IgD-negative memory B cell (primary cell): ENCODE measurements around the gene CNN1. TPM values are rescaled to one million over a fixed set of nuclear protein-coding genes. Genes with fewer than 3 reads are reported as not detected.
"Not testable (repeated sequence)": the region's sequence is repeated elsewhere in the genome, so short reads cannot be mapped to it uniquely, and the experiment has no call there.

Source experiments
- H3K27ac Mint-ChIP-seq, 3 donors: one replicate each; pipeline ENCODE4 v1.8.0; 2020 to 2022; ENCODE audit warnings: mild to moderate bottlenecking in 3 of 3, mixed read lengths in 3 of 3, moderate library complexity in 1 of 3
- H3K27me3 Mint-ChIP-seq: one replicate; pipeline ENCODE4 v1.8.0; 2021; ENCODE audit warnings: mixed read lengths
- H3K36me3 Mint-ChIP-seq: one replicate; pipeline ENCODE4 v1.8.0; 2020; ENCODE audit warnings: mild to moderate bottlenecking, mixed read lengths
- H3K4me1 Mint-ChIP-seq, 3 donors: one replicate each; pipeline ENCODE4 v1.8.0; 2020 to 2022; ENCODE audit warnings: mixed read lengths in 3 of 3, mild to moderate bottlenecking in 1 of 3
- H3K4me3 Mint-ChIP-seq, 4 donors: one replicate each; pipeline ENCODE4 v1.8.0; 2020 to 2022; ENCODE audit warnings: mild to moderate bottlenecking in 4 of 4, mixed read lengths in 4 of 4, moderate library complexity in 3 of 4
- H3K9me3 Mint-ChIP-seq, 3 donors: one replicate each; pipeline ENCODE4 v1.8.0; 2020 to 2021; ENCODE audit warnings: mixed read lengths in 3 of 3, mild to moderate bottlenecking in 1 of 3
- polyA plus RNA-seq: library from polyadenylated mRNA; unstranded; fragments of 300-500 nt; fragmentation: Illumina TruSeq; gene quantifications from one replicate; pipeline ENCODE4 v1.2.3, GENCODE V29; 2021

The CNN1 gene
- polyA plus RNA-seq, 1 donor from 2014 or later, result not detected

GRCh38 chr19:11549386-11549953 is 10.8 kb downstream of the CNN1 start:
- Mint-ChIP-seq H3K27me3 (no peaks in the 10 kb centered on the region), H3K4me3 (no peak overlapping the region), H3K36me3 (no peaks in the 10 kb centered on the region), H3K27ac (no peak overlapping the region), H3K9me3 (no peaks in the 10 kb centered on the region), H3K4me1 (peaks cover 14 to 17% (median 16%) of the 10 kb centered on the region in 3 donors)

DNA sequence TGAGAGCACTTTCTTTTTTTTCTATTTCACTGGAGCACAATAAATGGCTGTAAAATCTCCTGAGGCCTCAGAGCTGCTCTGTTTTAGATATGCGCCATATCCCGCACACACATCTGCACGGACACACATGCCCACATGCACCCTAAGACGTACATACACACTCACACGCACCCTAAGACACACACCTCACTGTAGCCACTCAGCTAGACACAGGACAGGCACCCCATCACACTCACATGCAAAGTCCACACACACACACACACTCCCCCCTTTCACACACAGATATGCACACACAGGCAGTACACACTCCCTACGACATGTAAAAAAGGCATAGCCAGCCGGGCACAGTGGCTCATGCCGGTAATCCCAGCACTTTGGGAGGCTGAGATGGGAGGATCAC is 11.6 kb downstream of the CNN1 start:
- Mint-ChIP-seq H3K27me3 (no peaks in the 10 kb centered on the region), H3K27ac (peak overlapping the region in 2 of 3 donors; percentile 16 to 71), H3K36me3 (no peaks in the 10 kb centered on the region), H3K9me3 (no peaks in the 10 kb centered on the region), H3K4me3 (no peak overlapping the region), H3K4me1 (peaks cover 16 to 19% (median 17%) of the 10 kb centered on the region in 3 donors)

GRCh38 chr19:11551603-11552235 is 13.1 kb downstream of the CNN1 start:
- Mint-ChIP-seq H3K4me1 (peaks cover 24 to 28% (median 24%) of the 10 kb centered on the region in 3 donors), H3K27ac (peak overlapping the region in 2 of 3 donors; percentile 89 to 97), H3K9me3 (no peaks in the 10 kb centered on the region), H3K4me3 (peak overlapping the region in 1 of 4 donors; percentile 45), H3K27me3 (no peaks in the 10 kb centered on the region), H3K36me3 (no peaks in the 10 kb centered on the region)

DNA sequence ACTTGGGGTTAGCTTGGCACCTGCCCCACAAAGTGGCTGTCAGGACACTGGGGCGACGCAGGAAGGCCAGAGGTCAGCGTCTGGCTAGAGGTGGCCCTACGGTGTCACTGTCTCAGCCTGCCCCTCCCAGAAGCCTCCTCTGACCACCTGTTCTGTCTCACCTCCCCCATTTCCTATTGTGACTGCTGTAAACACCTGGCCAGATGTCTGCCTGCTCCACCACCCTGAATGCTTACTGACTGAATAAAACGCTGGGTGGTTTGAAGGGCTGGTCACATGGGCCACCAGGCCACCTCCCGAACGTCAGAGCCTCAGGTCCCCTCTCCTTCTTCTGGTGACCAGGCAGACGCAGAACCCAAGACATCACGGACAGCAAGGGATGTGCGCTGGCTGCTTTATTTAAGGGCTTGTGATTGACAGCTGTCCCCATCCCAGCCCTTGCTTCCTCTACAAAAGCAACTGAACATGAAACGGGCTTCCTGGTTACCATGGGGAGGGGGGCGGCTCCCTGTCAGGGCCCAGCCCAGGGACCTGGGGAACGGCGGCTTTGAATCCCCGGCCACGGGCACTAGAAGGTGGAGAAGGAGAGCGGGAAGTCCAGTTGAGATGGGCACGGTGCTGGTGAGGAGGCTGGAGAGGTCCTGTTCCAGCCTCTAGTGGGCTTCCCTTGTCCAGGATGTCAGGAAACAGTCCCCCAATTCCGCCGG is 14.2 kb downstream of the CNN1 start:
- no peaks in the 10 kb centered on the region for H3K9me3 Mint-ChIP-seq
- H3K4me1 Mint-ChIP-seq, result peaks cover 29 to 35% (median 30%) of the 10 kb centered on the region in 3 donors
- H3K36me3 Mint-ChIP-seq, result no peaks in the 10 kb centered on the region
- peak overlapping the region in 3 of 4 donors; percentile 67 to 81 (median 79) for H3K4me3 Mint-ChIP-seq
- no peaks in the 10 kb centered on the region for H3K27me3 Mint-ChIP-seq
- peak overlapping the region; percentile 85 to 97 (median 89) for H3K27ac Mint-ChIP-seq

- no peaks in the 10 kb centered on the region for H3K36me3 Mint-ChIP-seq
- peaks cover 35 to 40% (median 39%) of the 10 kb centered on the region in 3 donors for H3K4me1 Mint-ChIP-seq
- peak overlapping the region; percentile 94 to 97 (median 96) for H3K27ac Mint-ChIP-seq
- H3K27me3 Mint-ChIP-seq, result no peaks in the 10 kb centered on the region
- H3K9me3 Mint-ChIP-seq, result no peaks in the 10 kb centered on the region
- peak overlapping the region; percentile 69 to 92 (median 85) for H3K4me3 Mint-ChIP-seq
Measured at GRCh38 chr19:11554160-11554559, 15.5 kb downstream of the CNN1 start.

DNA sequence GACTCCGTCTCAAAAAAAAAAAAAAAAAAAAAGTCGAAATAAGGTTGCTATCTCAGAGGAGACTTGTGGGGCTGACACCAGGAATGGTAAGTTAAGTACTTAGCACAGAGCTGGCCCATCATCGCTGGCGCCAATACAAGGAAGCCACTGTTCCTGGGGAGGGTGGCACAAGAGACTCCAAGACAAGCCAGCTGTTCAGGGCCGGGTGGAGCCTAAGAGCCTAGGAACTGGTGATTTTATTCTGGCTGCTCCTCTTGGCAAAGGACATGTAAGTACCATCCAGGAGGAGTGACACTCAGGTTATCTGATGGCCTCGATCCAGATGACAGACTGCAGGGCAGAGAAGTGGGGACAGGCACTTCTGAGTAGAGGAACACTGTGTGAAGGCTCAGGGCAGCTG is 16.6 kb downstream of the CNN1 start:
- peaks cover 1% of the 10 kb centered on the region for H3K36me3 Mint-ChIP-seq
- H3K27me3 Mint-ChIP-seq, result no peaks in the 10 kb centered on the region
- peaks cover 39 to 44% (median 43%) of the 10 kb centered on the region in 3 donors for H3K4me1 Mint-ChIP-seq
- peak overlapping the region; percentile 18 to 67 (median 46) for H3K4me3 Mint-ChIP-seq
- H3K9me3 Mint-ChIP-seq, result no peaks in the 10 kb centered on the region
- peak overlapping the region in 2 of 3 donors; percentile 25 to 80 for H3K27ac Mint-ChIP-seq

- peaks cover 48 to 52% (median 51%) of the 10 kb centered on the region in 3 donors for H3K4me1 Mint-ChIP-seq
- no peaks in the 10 kb centered on the region for H3K27me3 Mint-ChIP-seq
- H3K9me3 Mint-ChIP-seq, result no peaks in the 10 kb centered on the region
- H3K4me3 Mint-ChIP-seq, result peak overlapping the region; percentile 54 to 99 (median 72)
- peak overlapping the region in 2 of 3 donors; percentile 16 to 80 for H3K27ac Mint-ChIP-seq
- H3K36me3 Mint-ChIP-seq, result peaks cover 2% of the 10 kb centered on the region
Measured at GRCh38 chr19:11556634-11557420, 18.2 kb downstream of the CNN1 start.

- Mint-ChIP-seq H3K4me1 (peaks cover 46 to 48% (median 48%) of the 10 kb centered on the region in 3 donors), H3K27ac (peak within 1 kb of the TSS; percentile 90 to 98 (median 91)), H3K9me3 (no peaks in the 10 kb centered on the region), H3K36me3 (peaks cover 3% of the 10 kb centered on the region), H3K27me3 (no peaks in the 10 kb centered on the region), H3K4me3 (peak within 1 kb of the TSS; percentile 92 to 99 (median 99))
Measured at GRCh38 chr19:11558881-11559828, 20.5 kb downstream of the CNN1 start, which contains the start of gene ELOF1. ELOF1 (minus strand) TSS chr19:11559230; CDS start chr19:11554347, 4,883 bp downstream.

GRCh38 chr19:11560404-11561051 is 21.9 kb downstream of the CNN1 start:
- no peaks in the 10 kb centered on the region for H3K9me3 Mint-ChIP-seq
- H3K4me1 Mint-ChIP-seq, result peaks cover 42 to 49% (median 48%) of the 10 kb centered on the region in 3 donors
- peaks cover 3% of the 10 kb centered on the region for H3K36me3 Mint-ChIP-seq
- H3K27me3 Mint-ChIP-seq, result no peaks in the 10 kb centered on the region
- peak overlapping the region; percentile 89 to 99 (median 96) for H3K4me3 Mint-ChIP-seq
- H3K27ac Mint-ChIP-seq, result peak overlapping the region; percentile 84 to 98 (median 90)

GRCh38 chr19:11563532-11563931 is 24.9 kb downstream of the CNN1 start:
- Mint-ChIP-seq H3K27ac (peak overlapping the region in 2 of 3 donors; percentile 61 to 81), H3K9me3 (peaks cover 0 to 2% (median 0%) of the 10 kb centered on the region in 3 donors), H3K4me3 (peak overlapping the region in 2 of 4 donors; percentile 48 to 75), H3K4me1 (peaks cover 40 to 44% (median 41%) of the 10 kb centered on the region in 3 donors), H3K36me3 (peaks cover 5% of the 10 kb centered on the region), H3K27me3 (no peaks in the 10 kb centered on the region)

- peaks cover 37 to 40% (median 38%) of the 10 kb centered on the region in 3 donors for H3K4me1 Mint-ChIP-seq
- not testable (repeated sequence) for H3K9me3 Mint-ChIP-seq, H3K27me3 Mint-ChIP-seq, H3K36me3 Mint-ChIP-seq
- H3K4me3 Mint-ChIP-seq, result peak overlapping the region in 3 of 4 donors; percentile 25 to 77 (median 67)
- H3K27ac Mint-ChIP-seq, result peak overlapping the region; percentile 65 to 92 (median 80)
Measured at GRCh38 chr19:11564082-11564807, 25.6 kb downstream of the CNN1 start.

GRCh38 chr19:11565649-11565980 is 27.0 kb downstream of the CNN1 start:
- not testable (repeated sequence) for H3K27me3 Mint-ChIP-seq
- peak overlapping the region in 2 of 3 donors; percentile 65 to 92 for H3K27ac Mint-ChIP-seq
- peaks cover 34 to 37% (median 35%) of the 10 kb centered on the region in 3 donors for H3K4me1 Mint-ChIP-seq

GRCh38 chr19:11566164-11566563 is 27.5 kb downstream of the CNN1 start:
- peak overlapping the region in 1 of 4 donors; percentile 82 for H3K4me3 Mint-ChIP-seq

More at GRCh38 chr19:11565649-11565980, 27.0 kb downstream of the CNN1 start:
- H3K9me3 Mint-ChIP-seq, H3K36me3 Mint-ChIP-seq: not testable (repeated sequence)
- H3K4me3 Mint-ChIP-seq, result peak overlapping the region in 2 of 4 donors; percentile 77 to 82

More at GRCh38 chr19:11566164-11566563, 27.5 kb downstream of the CNN1 start:
- peak overlapping the region; percentile 46 to 92 (median 65) for H3K27ac Mint-ChIP-seq
- no peaks in the 10 kb centered on the region for H3K27me3 Mint-ChIP-seq
- H3K4me1 Mint-ChIP-seq, result peaks cover 31 to 35% (median 32%) of the 10 kb centered on the region in 3 donors
- peaks cover 0 to 2% (median 0%) of the 10 kb centered on the region in 3 donors for H3K9me3 Mint-ChIP-seq
- H3K36me3 Mint-ChIP-seq, result peaks cover 4% of the 10 kb centered on the region
